Measurements from ENCODE around the gene PSMC5.
"Not testable (repeated sequence)": the region's sequence is repeated elsewhere in the genome, so short reads cannot be mapped to it uniquely, and the experiment has no call there.

The PSMC5 gene

GRCh38 chr17:63871646-63872365, 44.6 kb downstream of the PSMC5 start:
- not testable (repeated sequence) for DNase-seq (ENCODE audit: low spot score)

GRCh38 chr17:63873577-63873976, 46.3 kb downstream of the PSMC5 start, which contains the start of gene CSH2:
CSH2 (minus strand) TSS chr17:63873677; CDS start chr17:63873614, 63 bp downstream.
- DNase-seq (ENCODE audit: low spot score), result not testable (repeated sequence)

- DNase-seq (ENCODE audit: low spot score), result not testable (repeated sequence)
Measured at GRCh38 chr17:63874061-63874626, 46.9 kb downstream of the PSMC5 start.

- not testable (repeated sequence) for DNase-seq (ENCODE audit: low spot score)
Measured at GRCh38 chr17:63874693-63875092, 47.5 kb downstream of the PSMC5 start.

DNA sequence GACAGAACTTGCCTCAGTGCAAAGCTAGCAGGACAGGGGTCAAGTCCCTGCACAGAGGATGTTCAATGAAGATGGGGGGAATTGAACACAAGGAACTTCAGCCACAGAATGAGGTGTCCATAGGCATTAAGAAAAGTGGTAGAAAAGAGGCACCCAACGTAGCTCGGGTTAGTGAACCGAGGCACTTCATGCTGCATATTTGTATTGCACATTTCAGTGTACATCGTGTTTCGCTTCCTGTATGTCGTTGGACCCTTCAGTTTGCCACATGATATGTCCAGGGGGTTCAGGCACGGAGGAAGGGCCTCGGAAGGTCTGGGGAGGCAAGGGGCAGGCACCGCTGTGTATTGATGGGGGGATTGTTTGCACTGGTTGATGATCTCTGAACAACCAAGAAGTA, 51.2 kb downstream of the PSMC5 start:
- DNase-seq (ENCODE audit: low spot score), result not testable (repeated sequence)

DNA sequence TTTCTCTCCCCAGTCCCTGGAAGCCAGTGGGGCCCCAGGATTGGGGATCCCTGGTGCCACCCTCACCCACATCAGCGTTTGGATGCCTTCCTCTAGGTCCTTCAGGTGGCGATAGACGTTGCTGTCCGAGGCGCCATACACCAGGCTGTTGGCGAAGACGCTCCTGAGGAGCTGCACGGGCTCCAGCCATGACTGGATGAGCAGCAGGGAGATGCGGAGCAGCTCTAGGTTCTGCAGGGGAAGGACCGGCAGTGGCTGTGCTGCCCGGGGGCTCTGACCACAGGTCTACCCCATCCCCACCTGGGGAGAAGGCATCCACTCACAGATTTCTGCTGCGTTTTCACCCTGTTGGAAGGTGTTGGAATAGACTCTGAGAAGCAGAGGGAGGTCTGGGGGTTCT, 53.5 kb downstream of the PSMC5 start:
- no peak for DNase-seq (ENCODE audit: low spot score)

- not testable (repeated sequence) for DNase-seq (ENCODE audit: low spot score)
Measured at GRCh38 chr17:63881337-63881736, 54.1 kb downstream of the PSMC5 start.
